GM12874 (cell line): ENCODE measurements around the gene ATP1A2.

ENCODE experiments used
- TF ChIP-seq, protein P1 (sequence below): IDR thresholded peaks from 2 replicates; pipeline ENCODE4 v1.5.1; 2011; ENCODE audit warnings: low read depth, mild to moderate bottlenecking, control low read depth, low read length, moderate library complexity; ENCODE audit not compliant: insufficient read depth

Gene ATP1A2

DNA sequence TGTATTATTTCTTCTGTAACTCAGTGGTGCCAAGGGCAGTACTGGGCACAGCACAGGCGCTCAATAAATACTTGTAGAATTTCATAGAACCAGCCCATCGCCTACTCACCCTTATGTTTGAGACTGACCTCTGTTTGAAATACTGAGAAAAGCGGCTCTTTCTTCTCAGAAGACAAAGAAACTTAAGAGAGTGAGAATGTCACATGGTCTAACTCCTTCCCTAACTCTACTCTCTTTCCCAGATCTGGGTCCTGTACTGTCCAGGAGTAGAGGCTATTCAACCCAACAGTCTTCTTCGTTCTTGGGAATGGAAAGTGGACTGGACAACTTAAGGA, 21.3 kb upstream of the ATP1A2 start:
- TF ChIP-seq, protein P1, sequence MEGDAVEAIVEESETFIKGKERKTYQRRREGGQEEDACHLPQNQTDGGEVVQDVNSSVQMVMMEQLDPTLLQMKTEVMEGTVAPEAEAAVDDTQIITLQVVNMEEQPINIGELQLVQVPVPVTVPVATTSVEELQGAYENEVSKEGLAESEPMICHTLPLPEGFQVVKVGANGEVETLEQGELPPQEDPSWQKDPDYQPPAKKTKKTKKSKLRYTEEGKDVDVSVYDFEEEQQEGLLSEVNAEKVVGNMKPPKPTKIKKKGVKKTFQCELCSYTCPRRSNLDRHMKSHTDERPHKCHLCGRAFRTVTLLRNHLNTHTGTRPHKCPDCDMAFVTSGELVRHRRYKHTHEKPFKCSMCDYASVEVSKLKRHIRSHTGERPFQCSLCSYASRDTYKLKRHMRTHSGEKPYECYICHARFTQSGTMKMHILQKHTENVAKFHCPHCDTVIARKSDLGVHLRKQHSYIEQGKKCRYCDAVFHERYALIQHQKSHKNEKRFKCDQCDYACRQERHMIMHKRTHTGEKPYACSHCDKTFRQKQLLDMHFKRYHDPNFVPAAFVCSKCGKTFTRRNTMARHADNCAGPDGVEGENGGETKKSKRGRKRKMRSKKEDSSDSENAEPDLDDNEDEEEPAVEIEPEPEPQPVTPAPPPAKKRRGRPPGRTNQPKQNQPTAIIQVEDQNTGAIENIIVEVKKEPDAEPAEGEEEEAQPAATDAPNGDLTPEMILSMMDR, result no peak

DNA sequence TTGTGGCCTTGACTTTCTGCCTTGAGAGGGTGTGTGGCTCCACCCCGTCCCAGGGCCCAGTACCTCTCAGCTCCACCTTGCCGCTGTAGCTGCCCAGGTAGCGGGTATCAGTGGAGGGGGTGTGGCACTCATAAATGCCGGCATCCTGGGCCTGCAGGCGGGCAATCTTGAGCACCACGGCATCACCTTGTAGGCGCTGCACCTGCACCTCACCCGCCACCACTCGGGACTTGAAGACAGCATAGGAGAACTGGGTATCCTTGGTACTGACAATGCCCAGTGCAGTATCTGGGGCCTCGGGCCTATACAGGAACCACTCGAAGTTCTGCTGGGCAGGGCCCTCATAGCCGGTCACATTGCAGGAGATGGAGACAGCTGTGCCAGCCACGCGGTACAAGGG, 20.8 kb upstream of the ATP1A2 start:
- TF ChIP-seq, protein P1, result no peak

DNA sequence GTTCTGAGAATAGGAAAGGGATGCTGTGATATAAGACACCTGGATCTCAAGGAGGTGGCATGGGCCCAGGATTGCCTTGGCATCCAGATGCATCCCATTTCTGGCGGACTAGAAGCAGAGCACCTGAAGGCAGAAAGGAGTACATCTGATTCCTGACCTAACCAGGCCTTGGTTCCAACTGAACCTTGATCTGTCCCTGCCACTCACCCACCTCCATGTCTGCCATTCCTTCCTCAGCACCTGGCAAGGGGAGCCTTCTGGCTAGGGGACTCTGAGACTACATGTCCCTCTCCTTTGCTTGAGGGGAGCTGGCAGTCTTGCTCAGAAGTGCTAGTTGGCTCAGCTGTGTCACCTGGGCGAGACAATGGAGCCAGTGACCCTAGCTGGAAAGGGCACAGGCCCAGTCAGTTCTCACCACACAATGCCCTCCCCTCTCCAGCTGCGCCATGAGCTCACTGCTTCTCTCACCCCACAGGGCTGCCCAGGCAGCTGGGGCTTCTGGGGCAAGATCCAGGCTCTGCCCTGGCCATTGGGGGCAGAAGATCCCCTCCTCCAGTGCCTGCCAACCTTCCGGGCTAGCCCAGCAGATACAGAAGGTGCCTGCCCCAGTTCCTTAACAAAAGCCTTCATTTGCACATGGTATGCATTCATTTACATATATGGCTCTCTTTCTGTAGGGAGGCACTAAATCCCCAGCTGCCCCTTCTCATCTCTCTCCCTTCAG, 20.0 kb upstream of the ATP1A2 start:
- TF ChIP-seq, protein P1, result no peak

DNA sequence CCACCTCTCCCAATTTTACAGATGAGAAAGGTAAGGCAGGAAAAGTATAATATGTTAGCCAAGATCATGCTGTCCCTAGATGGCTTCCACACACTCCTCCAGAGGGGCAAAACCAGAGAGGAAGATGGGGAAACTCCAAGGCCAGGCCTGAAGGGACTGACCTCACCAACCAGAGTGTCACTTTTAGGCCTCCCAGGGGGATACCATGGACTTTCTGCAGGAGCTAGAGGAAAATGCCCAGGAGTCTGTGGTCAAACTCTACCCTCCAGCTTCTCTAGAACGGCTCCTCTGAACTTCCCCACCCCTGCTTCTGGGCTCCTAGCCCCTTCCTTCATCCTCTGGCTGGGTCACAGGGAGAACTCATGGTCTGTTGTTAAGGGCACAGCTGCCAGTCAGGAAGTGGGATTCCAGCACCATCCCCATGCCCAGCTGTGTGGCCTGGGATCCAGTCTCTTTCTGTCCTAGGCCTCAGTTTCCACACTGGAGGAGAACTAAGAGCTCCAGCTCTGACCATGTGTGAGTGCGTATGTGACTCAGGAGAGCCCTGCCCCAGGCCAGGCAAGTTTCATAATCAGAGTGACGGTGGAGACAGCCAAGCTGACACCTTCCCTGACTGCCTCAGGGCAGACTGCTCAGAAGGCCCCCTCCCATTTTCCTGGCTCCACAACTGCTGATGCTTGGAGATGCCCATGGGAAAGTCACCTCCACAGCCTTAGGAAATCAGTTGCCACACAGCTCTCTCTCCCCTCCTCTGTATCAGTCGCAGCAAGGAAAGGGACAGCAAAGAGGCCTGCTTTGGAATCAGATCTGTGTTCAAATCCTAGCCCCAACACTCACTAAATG, 19.1 kb upstream of the ATP1A2 start:
- TF ChIP-seq, protein P1, result no peak

DNA sequence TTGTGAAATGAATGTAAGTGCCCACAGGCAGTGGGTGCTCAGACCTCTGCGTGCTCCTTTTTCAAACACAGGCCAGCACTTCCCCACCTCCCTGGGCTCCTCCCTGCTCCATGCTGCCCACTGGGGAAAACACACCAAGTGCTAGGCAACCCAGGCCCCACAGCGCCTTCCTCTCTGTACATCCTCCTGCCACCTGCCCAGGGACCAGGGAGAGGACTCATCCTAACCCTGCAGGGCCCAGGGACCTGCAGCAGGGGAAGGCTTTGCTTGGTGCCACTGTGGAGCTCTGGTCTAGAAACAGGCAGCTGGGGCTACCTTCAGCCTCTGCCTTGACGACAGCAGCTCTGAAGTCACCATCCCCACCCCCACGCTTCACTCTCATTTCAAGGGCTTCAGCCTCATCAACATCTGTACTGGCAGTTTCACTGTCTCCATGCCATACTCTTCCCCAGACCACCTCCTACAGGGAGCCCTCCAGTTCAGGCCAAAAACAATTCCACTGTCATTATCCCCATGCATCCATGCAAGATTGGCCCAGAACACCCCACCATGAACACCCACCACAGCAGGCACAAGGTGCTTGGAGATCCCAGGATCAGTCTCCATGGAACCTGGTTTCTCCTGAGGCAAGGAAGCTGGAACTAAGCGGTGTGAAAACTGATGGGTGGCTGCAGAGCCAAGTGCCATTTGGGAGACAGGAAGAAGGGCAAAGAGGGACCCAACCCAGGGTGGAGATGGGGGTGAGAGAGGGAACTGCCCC, 18.2 kb upstream of the ATP1A2 start:
- TF ChIP-seq, protein P1, result no peak

DNA sequence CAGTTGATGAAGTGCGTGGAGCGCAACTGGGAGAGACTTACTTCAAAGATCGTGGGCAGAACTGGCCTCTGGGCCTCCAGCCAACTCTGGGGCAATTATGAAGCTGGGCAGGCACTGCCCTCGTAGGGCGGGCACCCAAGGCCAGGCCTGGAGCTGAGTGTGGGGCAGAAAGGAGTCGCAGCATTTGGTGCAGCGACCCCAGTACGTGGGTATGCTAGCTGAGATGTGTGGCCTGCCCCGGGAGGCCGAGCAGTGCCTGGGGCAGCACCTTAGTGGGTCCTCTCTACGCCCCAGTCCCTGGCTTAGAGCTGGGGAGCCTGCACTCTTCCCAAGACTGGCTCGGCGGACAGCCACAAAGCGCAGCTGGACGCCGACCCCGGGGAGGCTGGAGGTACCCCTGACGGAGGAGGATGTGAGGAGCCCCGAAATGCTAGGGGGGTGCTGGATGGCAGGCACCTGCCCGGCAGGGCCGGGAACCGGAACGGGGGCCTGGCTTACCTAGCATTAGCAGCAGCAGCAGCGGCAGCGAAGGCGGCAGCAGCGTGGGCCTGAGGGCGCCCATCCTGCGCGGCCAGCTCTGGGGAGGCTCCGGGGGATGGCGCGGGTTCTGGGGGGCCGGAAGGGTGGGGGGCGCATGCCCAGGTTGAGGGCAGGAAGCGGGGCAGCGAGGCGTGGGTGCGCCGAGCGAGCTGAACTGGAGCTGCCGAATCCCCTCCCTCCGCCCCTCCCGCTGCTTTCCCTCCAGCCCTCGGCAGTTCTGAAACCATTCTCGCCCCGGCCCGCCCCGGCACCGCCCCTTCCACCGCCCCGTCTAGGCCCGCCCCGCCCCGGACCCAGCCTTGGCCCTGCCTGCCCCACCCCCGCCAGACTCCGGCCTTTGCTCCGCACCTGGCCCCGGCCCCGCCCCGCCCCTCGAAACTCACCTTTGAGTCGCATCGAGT, 17.4 kb upstream of the ATP1A2 start, which contains the start of gene IGSF8:
IGSF8 (minus strand) TSS at position 709 of the 941 bp plus-strand sequence; CDS start at position 562, 147 bp downstream.
- TF ChIP-seq, protein P1, result no peak
